GM10847 (cell line): ENCODE data around the gene DIS3L2.

Experiments
- POLR2A ChIP-seq: IDR thresholded peaks from 2 replicates; pipeline ENCODE4 v1.6.1; 2011; ENCODE audit not compliant: insufficient read length; ENCODE audit errors: extremely low read depth

Gene DIS3L2

DNA sequence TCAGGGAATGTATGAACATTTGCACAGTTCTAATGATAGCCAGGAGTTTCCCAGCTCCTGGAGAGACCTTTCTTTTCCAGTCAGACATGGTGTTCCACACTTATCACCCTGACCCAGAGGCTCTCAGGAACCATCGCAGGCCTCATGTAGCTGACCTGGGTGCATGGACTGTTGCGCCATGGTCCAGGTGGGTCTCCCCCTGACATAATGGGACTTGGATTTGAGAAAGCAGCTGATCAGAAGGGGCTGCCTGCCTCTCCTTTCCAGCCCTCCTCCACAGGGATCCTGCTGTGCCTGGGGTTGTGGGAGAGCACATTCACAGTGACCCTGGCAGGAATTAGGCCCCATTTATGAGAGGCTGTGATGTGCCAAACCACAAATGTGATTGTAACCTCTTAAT lies 283.6 kb downstream of the DIS3L2 start:
- no peak for TF ChIP-seq POLR2A

DNA sequence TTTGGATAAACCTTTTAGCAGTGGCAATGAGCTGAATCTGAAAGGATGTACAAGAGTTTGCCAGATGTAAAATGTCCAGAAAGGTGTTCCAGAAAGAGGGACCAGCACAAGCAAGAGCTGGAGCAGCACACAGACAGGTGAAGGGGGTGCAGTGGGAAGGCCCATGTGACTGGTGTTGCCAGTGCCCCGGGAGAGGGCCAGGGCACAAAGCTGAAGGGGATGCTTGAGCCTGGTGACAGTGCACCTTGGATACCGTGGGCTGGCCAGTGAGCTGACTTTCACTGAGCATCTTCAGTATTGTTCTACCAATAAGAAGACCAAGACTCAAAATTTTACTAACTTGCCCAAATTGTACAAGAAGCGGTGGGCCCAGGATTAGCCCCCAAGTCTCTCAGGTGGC lies 284.7 kb downstream of the DIS3L2 start:
- TF ChIP-seq POLR2A: no peak

DNA sequence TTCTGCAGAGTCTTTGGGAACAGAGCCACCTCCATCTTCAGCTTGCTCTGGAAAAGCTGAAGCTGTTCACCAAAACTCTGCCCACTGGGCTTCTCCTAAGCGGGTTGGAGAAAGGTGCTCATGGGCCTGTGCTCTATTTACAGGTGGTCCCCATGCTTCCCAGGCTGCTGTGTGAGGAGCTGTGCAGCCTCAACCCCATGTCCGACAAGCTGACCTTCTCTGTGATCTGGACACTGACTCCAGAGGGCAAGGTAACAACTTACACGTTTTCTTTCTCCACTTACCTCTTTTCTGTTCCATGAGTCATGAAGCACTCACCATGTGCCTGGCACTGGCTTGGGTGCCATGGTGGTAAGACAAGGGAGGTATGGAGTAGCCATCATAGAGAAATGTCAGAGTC lies 287.6 kb downstream of the DIS3L2 start:
- TF ChIP-seq POLR2A: no peak

DNA sequence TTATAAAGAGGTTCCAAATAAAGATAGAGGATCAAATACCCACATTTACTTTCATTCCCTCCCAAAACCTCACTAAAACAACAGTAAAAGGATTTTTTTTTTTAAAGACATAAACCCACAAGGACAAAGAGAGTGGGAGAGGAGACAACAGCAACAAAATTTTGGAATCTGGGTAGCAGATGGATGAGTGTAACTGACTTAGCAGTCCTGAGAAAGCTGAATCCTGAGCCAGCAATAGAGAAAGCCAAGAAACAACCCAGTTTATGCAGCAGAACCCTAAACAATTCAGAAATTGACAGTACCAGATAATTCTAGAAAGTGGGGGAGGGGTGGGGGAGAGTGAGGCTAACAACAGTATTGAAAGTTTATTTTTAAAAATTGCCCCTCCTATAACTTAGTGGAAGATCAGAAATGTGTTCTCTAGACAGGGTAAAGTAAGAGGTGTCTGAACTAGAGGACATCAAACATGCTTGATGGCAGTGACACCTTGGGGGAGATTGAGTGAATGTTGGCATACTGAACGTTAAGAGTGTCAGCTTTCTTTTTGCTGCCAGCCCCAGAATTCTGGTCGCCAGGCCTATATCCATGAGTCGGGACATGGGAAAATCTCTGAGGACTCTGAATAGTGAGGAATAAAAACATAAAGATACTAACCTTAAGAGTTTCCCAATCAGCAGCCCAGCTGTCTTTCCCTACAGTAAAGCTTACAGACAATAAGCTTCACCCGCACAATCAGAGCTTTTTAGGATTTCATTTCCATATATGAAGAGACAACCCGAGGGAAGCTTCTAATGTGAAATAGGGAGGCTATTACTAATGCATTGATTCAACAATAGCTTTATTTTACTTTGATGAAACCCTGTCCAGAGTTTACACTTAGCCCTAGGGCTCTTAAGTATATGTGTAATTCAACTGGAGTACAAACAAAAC lies 289.0 kb downstream of the DIS3L2 start:
- no peak for TF ChIP-seq POLR2A

DNA sequence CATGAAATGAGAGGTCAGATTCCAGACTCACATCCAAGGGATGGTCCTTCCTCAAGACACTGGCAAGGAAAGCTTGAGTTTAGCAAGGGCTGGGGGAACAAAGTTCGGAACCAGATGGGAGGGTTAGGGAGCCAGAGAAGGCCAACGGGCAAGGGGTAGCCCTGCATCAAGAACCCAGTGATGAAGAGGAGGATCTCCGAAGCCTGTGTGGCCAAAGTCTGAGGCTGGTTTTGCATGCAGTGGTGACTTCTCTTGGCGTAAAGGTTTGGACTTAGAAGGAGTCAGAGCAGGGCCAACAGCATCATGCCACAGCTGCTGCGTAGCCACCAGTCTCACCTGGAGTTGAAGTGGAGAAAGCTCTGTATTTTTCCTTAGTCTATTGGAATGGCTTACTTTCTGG lies 293.5 kb downstream of the DIS3L2 start:
- TF ChIP-seq POLR2A: no peak

DNA sequence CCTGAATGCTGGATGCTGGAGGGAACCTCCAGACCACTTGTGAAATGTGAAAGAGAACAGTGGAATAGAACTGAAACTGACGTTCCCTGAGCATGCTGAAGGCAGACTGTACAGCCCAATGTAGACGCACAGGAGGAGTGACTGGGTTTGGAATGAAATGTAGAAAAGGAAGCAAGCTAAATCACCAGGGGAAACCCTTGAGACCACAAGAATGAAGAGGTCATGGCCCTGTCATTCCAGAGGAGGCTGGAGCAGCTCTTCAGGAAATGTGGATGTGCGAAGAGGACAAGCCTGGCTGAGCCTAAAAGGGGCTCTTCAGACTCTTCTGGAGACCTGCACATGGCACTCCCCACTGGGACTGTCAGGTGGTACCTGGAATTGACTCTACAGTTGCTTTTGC lies 298.6 kb downstream of the DIS3L2 start:
- TF ChIP-seq POLR2A: no peak

DNA sequence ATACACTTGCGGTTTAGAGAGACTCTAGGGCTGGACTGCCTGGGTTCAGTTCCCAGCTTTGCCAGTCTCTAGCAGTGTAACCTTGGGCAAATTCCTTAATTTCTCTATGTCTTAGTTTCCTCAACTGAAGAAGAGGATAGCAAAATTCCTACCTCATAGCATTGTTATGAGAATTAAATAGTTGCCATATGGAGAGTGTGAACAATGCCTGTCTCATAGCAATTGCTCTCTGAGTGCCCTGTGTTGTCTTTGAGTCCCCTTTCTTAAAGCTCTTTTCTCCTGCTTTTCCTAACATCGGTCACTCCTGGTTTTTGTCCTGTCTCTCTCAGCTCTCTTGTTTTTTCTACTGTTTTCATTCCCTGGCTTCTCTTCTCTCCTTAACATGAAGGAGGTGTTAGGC lies 300.3 kb downstream of the DIS3L2 start:
- TF ChIP-seq POLR2A: no peak

DNA sequence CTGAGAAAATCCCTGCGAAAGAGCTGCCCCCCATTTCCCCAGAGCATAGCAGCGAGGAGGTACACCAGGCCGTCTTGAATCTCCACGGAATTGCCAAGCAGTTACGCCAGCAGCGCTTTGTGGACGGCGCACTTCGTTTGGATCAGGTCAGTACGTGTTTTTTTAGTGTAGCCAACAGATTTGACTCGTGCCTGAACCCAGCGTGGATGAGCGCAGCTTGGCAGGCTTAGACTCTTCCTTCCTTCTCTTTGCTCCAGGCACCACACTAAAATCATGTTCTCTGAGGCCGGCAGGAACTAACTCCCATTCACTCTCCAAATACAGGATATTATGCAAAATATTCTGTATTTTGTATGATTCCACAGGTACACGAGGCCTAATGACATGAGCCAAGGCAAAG lies 301.8 kb downstream of the DIS3L2 start:
- no peak for TF ChIP-seq POLR2A

DNA sequence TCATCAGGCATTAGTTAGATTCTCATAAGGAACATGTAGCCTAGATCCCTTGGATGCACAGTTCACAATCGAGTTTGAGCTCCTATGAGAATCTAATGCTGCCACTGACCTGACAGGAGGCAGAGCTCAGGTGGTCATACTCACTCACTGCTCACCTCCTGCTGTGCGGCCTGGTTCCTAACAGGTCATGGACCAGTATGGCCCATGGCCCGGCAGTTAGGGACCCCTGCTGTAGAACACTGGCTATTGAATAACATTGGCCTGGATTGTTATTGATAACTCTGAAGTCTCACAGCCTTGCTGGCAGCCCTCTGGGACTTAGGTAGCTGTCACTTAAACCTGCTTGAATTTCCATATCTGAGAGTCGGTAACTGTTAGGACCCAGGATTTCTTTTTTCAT lies 302.6 kb downstream of the DIS3L2 start:
- no peak for TF ChIP-seq POLR2A

DNA sequence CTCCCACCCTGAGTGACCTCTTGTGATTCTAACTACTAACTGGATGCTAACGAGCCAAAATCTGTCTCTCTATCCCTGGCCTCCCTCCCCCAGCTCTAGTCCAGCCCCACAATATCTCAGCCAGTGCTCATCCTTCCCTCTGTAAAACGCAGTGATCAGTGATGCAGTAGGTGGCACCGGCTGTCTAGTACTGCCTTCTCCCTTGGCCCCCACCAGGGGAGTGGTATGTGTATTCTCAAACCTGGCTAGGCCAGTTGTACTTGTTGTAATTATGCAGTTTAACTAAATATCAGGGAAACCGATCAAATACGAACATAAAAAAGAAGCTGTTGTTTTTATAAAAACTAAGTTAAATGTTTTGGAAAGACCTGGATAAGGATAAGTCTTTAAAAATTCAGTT lies 303.8 kb downstream of the DIS3L2 start:
- TF ChIP-seq POLR2A: no peak

DNA sequence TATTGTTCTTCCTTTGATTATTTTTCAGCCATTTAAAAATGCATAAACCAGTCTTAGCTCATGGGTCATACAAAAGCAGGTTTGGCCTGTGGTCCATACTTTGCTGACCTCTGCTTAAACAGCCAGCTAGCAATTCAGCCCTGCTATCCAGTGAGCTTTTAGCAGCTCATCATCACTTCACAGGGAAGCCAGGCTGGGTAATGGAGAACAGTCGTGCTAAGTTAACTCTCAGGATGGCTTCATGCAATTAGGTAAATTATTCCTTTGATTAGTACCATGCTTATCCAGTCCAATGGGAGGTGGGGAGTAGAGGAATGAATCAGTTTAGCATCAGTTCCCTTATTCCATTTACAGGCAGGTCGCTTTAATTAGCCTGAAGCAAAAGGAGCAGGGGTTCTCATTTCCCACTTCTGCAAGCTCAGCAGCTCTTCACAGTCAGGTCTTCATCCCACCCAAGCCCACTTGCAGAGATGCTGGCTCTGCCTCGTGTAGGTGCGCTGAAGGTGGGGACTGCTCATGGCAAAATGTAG lies 307.2 kb downstream of the DIS3L2 start:
- no peak for TF ChIP-seq POLR2A

DNA sequence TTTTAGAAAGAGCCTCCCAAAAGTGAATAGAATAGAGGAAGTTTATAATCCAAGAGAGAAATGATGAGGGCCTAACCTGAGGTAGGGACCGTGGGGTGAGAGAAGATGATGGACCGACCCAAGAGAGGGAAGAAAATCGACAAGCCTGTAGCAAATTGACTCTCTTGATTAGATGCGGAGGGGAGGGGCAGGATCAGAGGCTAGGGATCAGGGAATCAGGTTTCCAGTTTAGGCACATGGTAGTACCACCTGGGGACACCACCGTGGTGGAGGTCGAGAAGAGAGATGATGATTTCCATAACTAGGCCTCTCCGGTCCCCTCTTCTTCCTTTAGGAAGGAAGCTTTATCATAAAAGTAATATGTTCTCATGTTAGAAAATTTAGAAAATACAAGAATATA lies 308.4 kb downstream of the DIS3L2 start:
- TF ChIP-seq POLR2A: no peak

DNA sequence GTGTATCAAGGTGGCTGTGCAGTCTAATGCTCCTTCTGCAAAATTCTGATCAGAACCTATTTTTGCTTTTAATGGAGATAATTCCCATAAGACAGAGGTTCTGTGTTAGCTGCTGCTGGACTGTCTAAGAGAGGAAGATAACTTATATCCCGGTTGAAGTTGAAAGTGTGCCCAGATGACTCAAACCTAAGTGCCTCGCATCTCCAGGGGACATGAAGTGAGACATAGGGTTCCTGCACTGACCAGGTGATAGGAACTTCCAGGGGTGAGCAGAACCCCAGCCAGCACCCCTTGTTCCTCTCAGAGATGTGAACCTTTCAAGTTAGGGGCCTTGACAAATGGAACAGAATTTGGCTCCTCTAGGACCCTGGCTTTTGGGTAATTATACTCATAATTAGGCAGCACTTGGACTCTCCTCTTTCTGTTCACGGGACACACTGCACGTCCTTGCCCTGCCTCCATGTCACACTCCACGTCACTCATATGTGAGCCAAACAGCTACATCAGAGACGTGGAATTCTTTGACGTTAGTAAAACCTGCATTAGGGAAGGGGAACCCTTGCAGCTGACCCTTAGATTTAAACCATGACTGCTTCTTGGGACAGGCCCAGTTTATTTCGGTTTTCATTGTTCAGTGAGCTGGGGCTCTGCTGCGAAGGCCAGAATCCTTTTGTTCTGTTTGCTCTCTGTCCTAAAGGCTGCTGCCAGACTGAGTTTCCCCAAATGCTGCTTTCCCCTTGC lies 312.6 kb downstream of the DIS3L2 start:
- no peak for TF ChIP-seq POLR2A

DNA sequence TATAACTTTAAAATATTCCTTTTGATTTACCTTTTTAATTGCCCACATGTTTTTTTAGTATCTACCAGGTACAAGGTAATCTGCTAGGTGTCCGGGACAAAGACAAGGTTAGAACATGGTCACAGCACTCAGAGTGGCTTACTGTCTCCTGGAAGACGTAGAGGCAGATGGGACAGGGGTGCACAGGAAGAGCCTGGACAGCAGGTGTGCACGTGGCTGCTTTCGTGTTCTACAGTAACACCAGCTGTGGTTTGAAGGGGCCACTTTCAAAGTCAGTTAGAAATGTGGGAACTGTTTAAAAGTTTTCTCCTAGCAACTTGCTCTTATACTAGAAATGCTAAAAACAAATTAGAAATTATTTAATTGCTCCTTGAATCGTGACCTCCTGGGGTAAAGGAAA lies 314.2 kb downstream of the DIS3L2 start:
- no peak for TF ChIP-seq POLR2A

DNA sequence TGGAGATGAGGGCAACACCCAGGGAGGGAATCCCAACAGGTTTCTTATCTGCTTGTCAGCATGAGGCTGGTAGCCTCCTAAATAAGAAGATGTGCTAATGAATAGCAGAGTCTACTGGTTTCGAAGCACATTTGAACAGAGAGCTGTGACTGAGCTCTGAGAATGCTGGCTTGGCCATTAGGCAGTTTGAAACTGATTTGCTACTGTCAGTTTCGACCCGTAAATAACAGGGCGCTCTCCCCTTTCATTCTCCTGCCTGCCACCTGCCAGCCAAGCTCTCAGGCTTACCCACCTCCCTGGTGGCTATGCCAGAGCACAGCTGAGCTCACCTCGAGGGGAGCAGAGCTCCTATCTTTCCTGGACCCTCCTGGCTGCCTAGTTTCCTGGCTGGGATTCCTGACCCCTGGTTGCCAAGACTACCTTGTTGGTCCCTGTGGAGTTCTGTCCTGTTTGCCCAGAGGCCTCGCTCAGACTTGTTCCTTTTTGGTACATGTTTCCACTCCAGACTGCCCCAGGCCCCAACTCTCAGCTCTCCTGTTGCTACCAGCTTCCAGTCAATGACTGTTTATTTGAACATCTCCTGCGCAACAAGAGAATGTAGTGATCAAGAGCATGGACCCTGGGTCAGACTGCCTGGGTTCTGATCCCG lies 314.7 kb downstream of the DIS3L2 start:
- no peak for TF ChIP-seq POLR2A
